ENCODE measurements around the gene FAM229B.
"Not testable (repeated sequence)": the region's sequence is repeated elsewhere in the genome, so short reads cannot be mapped to it uniquely, and the experiment has no call there.

GRCh38 chr6:112051251-112051740, 36.1 kb upstream of the FAM229B start:
- TF ChIP-seq POLR2AphosphoS5, POLR2A (IDR thresholded peaks at IDR 0.05): not testable (repeated sequence)
- TF ChIP-seq, protein P1, sequence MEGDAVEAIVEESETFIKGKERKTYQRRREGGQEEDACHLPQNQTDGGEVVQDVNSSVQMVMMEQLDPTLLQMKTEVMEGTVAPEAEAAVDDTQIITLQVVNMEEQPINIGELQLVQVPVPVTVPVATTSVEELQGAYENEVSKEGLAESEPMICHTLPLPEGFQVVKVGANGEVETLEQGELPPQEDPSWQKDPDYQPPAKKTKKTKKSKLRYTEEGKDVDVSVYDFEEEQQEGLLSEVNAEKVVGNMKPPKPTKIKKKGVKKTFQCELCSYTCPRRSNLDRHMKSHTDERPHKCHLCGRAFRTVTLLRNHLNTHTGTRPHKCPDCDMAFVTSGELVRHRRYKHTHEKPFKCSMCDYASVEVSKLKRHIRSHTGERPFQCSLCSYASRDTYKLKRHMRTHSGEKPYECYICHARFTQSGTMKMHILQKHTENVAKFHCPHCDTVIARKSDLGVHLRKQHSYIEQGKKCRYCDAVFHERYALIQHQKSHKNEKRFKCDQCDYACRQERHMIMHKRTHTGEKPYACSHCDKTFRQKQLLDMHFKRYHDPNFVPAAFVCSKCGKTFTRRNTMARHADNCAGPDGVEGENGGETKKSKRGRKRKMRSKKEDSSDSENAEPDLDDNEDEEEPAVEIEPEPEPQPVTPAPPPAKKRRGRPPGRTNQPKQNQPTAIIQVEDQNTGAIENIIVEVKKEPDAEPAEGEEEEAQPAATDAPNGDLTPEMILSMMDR (IDR thresholded peaks at IDR 0.05) = not testable (repeated sequence)

Measured in gastroesophageal sphincter (tissue), 3 donors.